IPS-18c (cell line): ENCODE measurements around the gene KDM5B.

Experiments used
- H3K4me3 ChIP-seq: 2 replicates; pipeline ENCODE4 v1.7.0; 2013; ENCODE audit warnings: low read depth, mild to moderate bottlenecking, low read length, moderate library complexity; ENCODE audit not compliant: insufficient read depth
- H3K9me3 ChIP-seq: one replicate; pipeline ENCODE4 v1.6.1; 2013; ENCODE audit warnings: mild to moderate bottlenecking, low read length, moderate library complexity; ENCODE audit not compliant: control insufficient read depth, insufficient read depth

Gene KDM5B

GRCh38 chr1:202684716-202685115 is 123.5 kb downstream of the KDM5B start:
- H3K4me3 ChIP-seq: no peak overlapping the region
- H3K9me3 ChIP-seq: no peaks in the 10 kb centered on the region

- H3K4me3 ChIP-seq: no peak overlapping the region
Measured at GRCh38 chr1:202683029-202683428, 125.2 kb downstream of the KDM5B start.

GRCh38 chr1:202682477-202682876 is 125.7 kb downstream of the KDM5B start:
- H3K9me3 ChIP-seq: no peaks in the 10 kb centered on the region
- no peak overlapping the region for H3K4me3 ChIP-seq

More at GRCh38 chr1:202683029-202683428, 125.2 kb downstream of the KDM5B start:
- H3K9me3 ChIP-seq: no peaks in the 10 kb centered on the region

GRCh38 chr1:202681736-202682420 is 126.3 kb downstream of the KDM5B start:
- Histone ChIP-seq H3K9me3 (no peaks in the 10 kb centered on the region), H3K4me3 (no peak overlapping the region)

- no peak overlapping the region for H3K4me3 ChIP-seq
- no peaks in the 10 kb centered on the region for H3K9me3 ChIP-seq
Measured at GRCh38 chr1:202680586-202681352, 127.5 kb downstream of the KDM5B start.

- Histone ChIP-seq H3K4me3 (no peak overlapping the region), H3K9me3 (no peaks in the 10 kb centered on the region)
Measured at GRCh38 chr1:202679406-202680177, 128.6 kb downstream of the KDM5B start.

GRCh38 chr1:202677433-202677832 is 130.8 kb downstream of the KDM5B start:
- Histone ChIP-seq H3K9me3 (no peaks in the 10 kb centered on the region), H3K4me3 (no peak overlapping the region)
